Effector memory CD8-positive, alpha-beta T cell (primary cell): ENCODE results near the gene CHMP2B.
"Not testable (repeated sequence)": the region's sequence is repeated elsewhere in the genome, so short reads cannot be mapped to it uniquely, and the experiment has no call there.

Experiments
- ATAC-seq: fragments of 150-1000 bp; cut with Tn5 transposase; replicated peaks from 2 replicates; pipeline ENCODE4 v1.10.0; 2021; ENCODE audit warnings: mild to moderate bottlenecking, moderate library complexity
- DNase-seq, 3 experiments: peaks; one replicate each; pipeline ENCODE4 v3.0.0; 2021
- H3K27ac Mint-ChIP-seq, 2 donors: one replicate each; pipeline ENCODE4 v1.8.0; 2022; ENCODE audit warnings: mild to moderate bottlenecking in 2 of 2, mixed read lengths in 2 of 2, moderate library complexity in 2 of 2
- H3K27me3 Mint-ChIP-seq, 2 donors: one replicate each; pipeline ENCODE4 v1.8.0; 2022; ENCODE audit warnings: mixed read lengths in 2 of 2
- H3K36me3 Mint-ChIP-seq: one replicate; pipeline ENCODE4 v1.8.0; 2022; ENCODE audit warnings: mild to moderate bottlenecking, moderate library complexity, mixed read lengths; ENCODE audit not compliant: insufficient read depth
- H3K4me1 Mint-ChIP-seq, 2 donors: one replicate each; pipeline ENCODE4 v1.8.0; 2022; ENCODE audit warnings: low read depth in 2 of 2, mixed read lengths in 2 of 2
- H3K4me3 Mint-ChIP-seq, 2 donors: one replicate each; pipeline ENCODE4 v1.8.0; 2022; ENCODE audit warnings: mild to moderate bottlenecking in 2 of 2, mixed read lengths in 2 of 2, moderate library complexity in 2 of 2
- H3K9me3 Mint-ChIP-seq, 2 donors: one replicate each; pipeline ENCODE4 v1.8.0; 2022; ENCODE audit warnings: mixed read lengths in 2 of 2

Gene CHMP2B

GRCh38 chr3:87298111-87298718 lies 71.1 kb downstream of the CHMP2B start:
- H3K4me1 Mint-ChIP-seq, result no peaks in the 10 kb centered on the region

DNA sequence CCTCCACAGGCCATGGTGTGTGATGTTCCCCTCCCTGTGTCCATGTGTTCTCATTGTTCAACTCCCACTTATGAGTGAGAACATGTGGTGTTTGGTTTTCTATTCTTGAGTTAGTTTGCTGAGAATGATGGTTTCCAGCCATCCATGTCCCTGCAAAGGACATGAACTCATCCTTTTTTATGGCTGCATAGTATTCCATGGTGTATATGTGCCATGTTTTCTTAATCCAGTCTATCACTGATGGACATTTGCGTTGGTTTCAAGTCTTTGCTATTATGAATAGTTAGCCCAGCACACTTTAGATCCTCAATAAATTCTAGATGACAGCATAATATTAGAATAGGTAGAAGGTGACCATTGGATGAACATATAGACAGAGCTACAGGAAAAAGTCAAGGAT lies 77.9 kb downstream of the CHMP2B start:
- H3K4me3 Mint-ChIP-seq, DNase-seq, ATAC-seq, H3K27me3 Mint-ChIP-seq, H3K27ac Mint-ChIP-seq, H3K4me1 Mint-ChIP-seq, H3K9me3 Mint-ChIP-seq, H3K36me3 Mint-ChIP-seq: not testable (repeated sequence)

More at GRCh38 chr3:87298111-87298718, 71.1 kb downstream of the CHMP2B start:
- no peak overlapping the region for H3K27ac Mint-ChIP-seq
- peak; percentile 69 for ATAC-seq
- DNase-seq, result no peak
- no peaks in the 10 kb centered on the region for H3K9me3 Mint-ChIP-seq
- no peaks in the 10 kb centered on the region for H3K36me3 Mint-ChIP-seq
- H3K4me3 Mint-ChIP-seq, result no peak overlapping the region
- H3K27me3 Mint-ChIP-seq, result no peaks in the 10 kb centered on the region
